Measurements from ENCODE around the gene MCAM.

Gene MCAM

DNA sequence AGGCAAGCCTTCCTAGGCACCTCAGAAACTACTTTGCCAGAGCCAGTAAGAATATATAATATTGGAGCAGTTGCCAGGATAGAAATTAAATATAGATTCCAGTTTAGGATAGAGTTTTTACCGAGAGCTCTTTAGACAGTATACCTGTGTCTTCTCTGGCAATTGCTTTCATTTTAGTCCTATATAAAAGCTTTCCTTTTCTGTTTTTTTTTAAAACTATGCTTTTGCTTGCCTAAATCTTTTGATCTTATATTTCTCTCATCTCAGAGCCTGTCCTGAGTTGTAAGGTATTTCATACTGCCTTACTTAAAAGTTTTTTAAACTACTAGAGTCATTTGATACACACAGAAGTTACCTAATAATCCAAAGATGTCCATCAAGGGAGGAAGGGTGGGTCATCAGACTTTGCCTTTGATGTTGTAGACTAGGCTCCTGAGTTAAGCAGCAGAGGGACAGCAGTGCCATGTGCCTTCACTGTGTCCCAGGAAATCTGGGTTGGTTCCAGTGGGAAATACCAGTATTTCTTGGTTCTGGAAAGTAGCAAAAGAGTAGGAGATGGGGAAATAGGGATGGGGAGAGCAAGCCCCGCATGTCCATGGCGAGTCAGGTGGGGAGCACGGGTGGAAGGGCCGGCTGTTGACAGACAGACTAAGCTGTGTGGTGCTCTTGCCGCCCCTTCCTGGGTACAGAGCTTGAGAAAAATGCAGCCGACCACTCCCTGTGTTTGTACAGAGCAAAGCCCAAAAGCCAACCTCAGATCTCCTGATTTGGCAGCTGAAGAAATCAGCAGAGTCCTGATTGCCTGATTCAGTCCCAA is 11.2 kb downstream of the MCAM start:
- DNase-seq: no peak

GRCh38 chr11:119303227-119303718 is 13.7 kb downstream of the MCAM start:
- no peak for DNase-seq

DNA sequence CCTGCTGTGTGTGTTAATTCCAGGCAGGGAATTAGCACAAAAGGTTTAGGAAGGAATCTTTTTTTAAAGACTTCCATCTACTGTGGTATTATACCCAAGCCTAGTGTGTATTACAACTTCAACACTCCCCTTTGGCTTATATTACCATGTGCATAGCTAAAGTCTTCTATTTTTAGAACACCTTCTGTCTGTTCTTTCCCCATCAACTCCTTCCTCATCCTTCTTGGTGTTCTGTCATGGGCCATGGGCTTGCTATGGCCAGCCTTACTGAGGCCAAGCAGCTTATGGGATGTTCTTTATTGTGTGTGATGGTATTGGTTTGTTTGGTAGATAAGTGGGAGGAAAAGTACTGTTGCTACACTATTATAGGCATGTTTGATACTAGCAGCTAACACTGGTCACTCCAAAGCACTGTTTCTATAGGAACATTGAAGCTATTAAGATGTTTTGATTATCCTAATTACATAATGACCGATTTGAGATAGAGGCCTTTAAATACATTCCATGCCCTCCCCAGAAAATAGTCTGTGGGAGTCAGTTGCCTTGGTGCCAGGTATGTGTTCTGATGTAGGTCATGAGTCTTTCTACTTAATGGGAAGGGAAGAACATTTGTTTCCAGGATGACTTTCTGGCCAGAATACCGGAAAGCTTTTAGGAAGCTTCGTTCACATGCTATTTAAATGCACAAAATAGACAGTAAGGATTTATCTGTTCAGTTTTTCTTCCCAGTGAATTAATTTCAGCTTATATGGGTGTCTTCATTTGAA is 16.5 kb downstream of the MCAM start:
- DNase-seq: no peak

DNA sequence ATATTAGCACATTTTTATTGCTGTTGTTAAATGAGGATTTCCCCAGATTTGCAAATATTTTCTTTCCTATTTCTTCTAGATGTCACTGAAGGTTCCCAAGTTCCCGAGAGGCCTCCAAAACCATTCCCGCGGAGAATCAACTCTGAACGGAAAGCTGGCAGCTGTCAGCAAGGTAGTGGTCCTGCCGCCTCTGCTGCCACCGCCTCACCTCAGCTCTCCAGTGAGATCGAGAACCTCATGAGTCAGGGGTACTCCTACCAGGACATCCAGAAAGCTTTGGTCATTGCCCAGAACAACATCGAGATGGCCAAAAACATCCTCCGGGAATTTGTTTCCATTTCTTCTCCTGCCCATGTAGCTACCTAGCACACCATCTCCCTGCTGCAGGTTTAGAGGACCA is 17.5 kb downstream of the MCAM start:
- no peak for DNase-seq

DNA sequence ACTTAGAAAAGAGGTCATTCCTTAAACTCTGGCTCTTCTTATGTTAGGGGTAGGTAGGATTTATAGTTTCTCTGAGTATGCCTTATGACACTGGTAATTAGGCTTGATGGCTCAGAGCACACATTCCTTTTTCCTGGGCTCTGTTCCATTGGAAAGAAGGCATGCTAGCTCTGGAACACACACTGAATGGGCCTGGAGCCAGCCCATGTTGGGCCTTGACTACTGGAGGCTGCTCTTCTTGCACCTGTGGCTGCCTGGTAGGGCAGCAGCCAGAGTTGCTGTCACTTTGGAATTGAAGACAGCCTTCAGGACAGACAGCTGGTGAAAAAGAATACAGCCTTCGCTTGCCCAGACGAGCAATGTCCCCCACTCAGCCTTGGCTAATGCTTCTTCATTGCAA is 18.2 kb downstream of the MCAM start:
- no peak for DNase-seq

DNA sequence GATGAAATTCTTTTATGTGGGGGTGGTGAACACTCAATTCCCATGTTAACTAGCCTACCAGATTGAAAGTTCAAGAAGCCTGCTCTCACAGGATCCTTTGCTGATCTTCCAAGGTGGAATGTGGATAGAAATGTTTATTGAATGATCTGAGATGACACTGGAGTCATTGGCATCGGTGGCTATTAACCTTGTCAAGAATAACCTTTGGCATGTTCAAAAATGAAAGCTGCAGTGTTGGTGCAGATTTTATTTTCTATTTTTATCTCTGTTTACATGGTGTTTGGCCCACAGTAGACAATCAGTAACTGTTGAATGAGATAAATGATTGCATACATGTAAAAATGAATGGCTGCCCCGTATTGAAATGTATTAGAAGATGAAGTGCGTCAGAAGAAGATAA is 19.0 kb downstream of the MCAM start:
- DNase-seq: no peak

DNA sequence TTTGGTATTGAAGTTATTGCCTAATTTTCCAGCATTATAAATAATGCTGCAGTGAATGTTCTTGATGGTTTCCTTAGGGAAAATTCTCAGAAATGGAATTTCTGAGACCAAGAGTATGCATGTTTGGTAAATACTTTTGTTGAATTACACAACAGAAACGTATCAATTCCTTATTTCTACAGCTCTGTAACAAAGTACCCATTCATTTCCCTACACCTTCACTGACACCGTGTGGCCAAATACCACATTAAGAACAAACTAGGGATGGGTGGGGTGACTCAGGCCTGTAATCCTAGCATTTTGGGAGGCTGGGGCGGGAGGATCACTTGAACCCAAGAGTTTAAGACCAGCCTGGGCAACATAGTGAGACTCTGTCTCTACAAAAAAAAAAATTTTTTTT is 21.8 kb downstream of the MCAM start:
- DNase-seq: no peak

DNA sequence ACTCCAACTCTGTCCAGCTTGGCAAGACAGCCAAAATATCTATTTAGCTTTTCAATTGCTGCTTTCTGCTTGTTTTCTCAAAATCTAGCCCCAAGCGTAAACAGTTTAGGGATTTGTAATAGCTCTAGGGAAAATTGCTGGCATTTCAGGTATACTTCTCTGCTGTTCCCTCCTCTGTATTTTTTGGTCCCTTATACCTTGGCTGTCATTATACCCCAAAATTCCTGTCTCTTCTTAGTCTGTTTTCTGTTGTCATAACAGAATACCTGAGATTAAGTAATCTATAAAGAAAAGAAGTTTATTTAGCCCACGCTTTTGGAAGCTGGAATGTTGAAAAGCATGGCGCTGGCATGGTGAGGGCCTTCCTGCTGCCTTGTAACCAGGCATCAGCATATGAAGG is 23.5 kb downstream of the MCAM start:
- DNase-seq: no peak

- no peak for DNase-seq
Measured at GRCh38 chr11:119290894-119291497, 25.9 kb downstream of the MCAM start.

GRCh38 chr11:119288219-119288618 is 28.7 kb downstream of the MCAM start:
- no peak for DNase-seq

- no peak for DNase-seq
Measured at GRCh38 chr11:119285431-119285830, 31.5 kb downstream of the MCAM start.

DNA sequence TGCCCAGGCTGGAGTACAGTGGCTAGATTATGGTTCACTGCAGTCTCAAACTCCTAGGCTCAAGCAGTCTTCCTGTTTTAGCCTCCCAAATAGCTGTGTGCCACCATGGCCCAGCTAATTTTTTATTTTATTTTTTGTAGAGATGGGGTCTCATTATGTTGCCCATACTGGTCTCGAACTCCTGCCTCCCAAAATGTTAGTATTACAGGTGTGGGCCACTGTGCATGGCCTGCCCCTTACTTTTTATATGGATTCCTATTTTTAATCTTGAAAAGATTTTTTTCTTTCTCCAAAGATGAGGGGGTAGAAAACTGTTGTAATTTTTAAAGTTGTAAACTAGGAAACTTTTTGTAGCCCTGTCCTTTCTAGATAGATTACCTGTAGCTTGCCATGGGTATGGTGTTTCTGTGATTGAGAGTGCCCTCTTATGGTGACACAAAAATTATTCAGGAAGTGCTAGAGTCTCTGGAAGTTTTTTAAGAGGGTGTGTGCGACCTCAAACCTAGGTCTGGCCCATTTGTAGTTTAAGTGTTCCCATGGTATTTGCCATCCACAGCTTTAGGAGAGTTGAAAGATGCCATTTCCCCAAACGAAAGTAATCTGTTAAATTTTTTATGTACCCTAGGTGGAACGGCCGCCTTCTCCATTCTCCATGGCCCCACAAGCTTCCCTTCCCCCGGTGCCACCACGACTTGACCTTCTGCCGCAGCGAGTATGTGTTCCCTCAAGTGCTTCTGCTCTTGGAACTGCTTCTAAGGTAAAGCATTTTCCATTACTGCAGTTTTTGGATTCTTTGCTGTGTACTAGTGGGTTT is 32.4 kb downstream of the MCAM start:
- no peak for DNase-seq

GRCh38 chr11:119282495-119282894 is 34.4 kb downstream of the MCAM start:
- DNase-seq: no peak

DNA sequence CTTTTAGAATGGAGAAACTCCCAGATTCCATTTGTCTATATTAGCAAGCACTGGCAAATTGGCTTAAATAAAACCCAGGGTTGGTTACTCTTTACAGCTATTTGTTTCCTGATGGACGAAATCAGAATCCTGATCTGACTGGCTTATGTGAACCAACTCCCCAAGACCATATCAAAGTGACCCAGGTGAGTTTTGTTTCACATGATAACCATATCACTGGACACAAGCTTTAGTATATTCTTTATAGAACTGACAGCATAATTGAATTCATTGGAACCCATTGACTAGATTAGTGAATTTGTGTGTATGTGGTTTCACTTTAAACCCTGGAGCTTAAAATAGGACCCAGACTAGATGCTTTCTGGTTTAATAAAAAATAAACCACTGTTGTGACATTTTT is 39.3 kb downstream of the MCAM start:
- DNase-seq: no peak

DNA sequence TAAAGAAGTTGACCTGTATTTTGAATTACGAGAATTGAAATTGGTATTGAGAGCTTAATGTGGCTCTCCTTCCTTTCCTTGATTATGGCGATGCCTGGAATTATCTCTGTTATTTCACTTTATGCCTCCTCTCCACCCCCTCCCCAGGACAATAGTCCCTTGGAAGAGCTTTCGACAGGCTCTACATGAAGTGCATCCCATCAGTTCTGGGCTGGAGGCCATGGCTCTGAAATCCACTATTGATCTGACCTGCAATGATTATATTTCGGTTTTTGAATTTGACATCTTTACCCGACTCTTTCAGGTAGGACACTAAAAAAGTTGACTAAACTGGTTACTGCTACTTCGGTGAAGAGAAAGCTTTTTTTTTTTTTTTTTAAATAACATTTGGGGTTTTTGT is 43.2 kb downstream of the MCAM start:
- no peak for DNase-seq

DNA sequence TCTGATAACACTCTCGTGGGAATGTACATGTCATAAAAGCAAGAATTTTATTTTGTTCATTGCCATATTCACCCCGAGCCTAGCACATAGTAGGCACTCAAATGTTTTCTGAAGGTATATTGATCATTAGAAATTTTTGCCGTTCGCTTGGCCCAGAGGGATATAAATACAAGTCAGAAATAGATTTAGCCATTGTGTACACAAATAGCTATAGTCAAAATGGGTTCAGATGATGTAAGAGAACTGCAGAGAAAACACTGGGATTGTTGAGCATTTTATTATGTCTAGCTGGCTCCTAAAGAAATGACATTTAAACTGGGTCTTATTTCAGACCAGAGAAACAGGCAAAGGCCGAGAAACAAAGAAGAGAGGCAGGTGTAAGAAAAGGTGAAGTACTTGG is 49.3 kb downstream of the MCAM start:
- no peak for DNase-seq

DNA sequence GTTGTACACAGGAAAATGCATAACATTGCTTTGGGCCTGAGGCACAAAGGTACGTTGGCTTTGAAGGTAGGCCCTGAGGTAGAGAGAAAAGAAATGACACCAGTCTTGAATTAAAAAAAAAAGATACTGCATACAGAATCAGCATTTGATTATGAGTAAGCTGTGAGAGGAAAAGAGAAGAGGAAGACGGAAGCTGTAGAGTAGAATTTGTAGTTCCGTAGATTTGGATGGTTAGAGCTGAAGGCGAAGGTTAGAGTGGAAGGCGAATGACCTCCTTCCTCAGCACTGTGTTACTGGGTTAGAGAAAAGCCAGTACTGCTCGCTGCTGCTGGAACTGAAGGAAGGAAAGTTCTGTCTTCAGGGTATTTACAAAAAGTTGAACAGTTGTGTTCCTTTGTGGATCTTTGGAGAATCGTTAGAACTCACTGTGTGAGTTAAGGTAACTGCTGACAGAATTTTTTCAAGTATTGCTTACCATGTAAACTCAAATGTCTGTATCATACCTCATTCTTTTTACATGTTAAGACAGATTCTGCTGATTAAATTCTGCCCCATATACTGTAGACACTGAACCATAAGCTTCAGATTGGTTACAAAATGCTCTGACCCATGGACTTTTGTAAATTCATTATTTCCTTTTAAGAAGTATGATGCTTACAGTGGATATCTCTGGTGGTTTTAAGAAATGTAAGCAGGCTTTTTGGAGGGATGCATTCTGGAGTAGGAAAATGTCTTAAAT is 50.2 kb downstream of the MCAM start:
- no peak for DNase-seq

GRCh38 chr11:119266063-119266462 is 50.9 kb downstream of the MCAM start:
- DNase-seq: no peak

GRCh38 chr11:119263352-119263940 is 53.5 kb downstream of the MCAM start:
- DNase-seq: no peak

GRCh38 chr11:119262668-119263351 is 54.1 kb downstream of the MCAM start:
- DNase-seq: no peak

DNA sequence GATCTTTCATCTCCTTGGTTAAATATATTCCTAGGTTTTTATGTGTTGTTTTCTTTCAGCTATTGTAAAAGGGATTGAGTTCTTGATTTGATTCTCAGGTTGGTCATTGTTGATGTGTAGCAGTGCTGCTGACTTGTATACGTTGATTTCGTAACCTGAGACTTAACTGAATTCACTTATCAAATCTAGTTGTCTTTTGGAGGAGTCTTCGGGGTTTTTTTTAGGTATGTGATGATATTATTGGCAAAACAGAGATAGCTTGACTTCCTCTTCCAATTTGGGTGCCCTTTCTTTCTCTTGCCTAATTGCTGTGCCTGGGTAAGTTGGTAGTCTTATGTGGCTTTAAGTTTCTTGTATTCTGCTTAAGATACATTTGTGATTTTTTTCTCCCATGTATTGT is 57.9 kb downstream of the MCAM start:
- no peak for DNase-seq

Data from activated naive CD4-positive, alpha-beta T cell (primary cell).